Stimulated activated CD4-positive, alpha-beta T cell treated with anti-CD3 and anti-CD28 coated beads, Interleukin-2, amount 100 ng/mL, for 4 hours (primary cell): ENCODE measurements around the gene CADPS.

Experiments
- DNase-seq: peaks from one replicate; pipeline ENCODE4 v3.0.0-alpha.2; 2020; ENCODE audit warnings: low read depth

The CADPS gene

DNA sequence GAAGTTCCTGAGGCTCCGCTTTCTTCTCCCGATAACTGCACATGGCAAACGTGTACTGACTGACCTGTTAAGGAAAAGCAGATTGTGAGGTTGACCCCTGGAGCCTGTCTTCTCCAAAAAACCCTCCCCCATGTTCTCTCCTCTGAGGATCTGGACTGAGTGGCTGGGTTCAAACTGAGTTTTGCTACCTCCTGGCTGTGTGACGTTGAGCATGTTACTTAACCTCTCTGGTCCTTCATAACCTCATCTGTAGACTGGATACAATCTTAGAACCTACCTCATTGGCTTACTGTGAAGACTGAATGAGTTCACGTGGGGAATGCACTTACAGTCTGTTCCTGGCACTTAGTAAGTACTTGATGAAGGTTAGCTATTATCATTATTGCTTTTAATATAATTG lies 317.8 kb downstream of the CADPS start:
- DNase-seq: no peak

DNA sequence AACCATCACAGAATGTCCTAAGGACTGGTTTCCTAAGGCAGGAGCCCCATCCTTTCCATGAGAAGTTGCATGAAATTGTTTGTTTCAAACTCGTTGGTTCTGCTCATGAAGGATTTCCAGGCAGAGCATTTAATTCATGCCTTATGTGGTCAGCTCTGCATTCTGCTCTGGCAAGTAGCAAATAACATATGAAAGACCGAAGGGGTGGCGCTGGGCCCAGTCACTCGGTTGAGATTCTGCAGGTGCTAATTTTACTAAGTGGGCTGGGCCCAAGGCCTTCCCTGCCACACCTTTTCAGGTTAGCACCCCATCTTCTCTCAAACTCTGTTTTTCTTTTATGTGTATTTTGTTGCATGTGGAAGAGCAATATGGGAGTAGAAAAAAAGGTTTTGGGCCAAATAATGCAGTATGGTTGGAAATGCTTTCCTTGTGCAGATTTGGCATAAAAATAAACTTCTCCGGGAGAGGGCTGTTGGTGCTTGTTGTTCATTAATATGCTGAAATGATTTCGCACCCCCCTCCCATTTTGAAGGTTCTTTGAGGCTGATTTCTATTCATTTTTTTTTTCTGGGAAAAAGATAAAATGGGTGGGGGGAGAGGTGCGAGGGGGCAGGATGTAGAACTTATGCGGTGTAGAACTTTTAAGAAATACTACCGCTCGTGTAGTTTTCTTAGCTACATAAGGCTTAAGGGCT lies 318.9 kb downstream of the CADPS start:
- DNase-seq: no peak

DNA sequence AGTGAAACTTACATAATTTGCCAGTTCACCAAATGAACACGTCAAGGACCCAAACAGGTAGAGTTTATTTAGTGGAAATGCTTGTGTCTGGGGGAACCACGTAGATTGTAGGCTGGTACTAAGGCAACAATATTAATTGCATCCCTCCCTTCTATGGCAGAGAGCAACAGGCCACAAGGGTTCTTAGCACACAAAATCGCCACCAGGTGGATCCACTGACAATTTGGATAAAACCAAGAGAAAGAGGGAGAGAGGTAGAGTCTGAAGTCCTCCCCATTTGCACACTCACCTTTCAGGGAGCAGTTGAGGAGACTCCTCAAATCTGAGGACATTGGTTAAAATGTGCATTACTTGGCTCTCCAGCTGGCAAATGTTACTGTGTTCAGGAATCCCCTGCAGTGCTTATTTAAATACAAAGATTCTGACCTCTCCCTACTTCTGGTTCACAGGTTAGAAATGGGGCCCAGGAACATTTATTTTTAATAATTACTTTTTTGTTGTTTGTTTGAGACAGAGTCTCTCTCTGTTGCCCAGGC lies 320.9 kb downstream of the CADPS start:
- no peak for DNase-seq

DNA sequence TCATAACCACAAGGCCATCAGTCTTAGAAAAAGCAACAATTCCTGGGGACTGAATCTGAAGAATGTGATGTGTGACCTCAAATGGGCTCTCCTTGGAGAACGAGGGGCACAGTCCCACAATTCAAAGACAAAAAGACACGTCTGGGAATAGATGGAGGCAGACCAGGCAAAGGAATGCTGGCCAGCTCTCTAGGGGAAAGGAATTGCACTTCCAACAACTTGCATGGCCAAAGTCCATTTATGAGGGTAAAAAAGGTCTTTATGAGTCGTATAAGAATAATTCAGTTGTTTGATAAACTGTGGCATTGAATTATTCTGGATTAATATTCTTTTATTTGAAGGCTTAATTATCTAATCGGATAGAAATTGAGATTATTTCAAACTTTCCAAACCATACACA lies 321.4 kb downstream of the CADPS start:
- DNase-seq: no peak

DNA sequence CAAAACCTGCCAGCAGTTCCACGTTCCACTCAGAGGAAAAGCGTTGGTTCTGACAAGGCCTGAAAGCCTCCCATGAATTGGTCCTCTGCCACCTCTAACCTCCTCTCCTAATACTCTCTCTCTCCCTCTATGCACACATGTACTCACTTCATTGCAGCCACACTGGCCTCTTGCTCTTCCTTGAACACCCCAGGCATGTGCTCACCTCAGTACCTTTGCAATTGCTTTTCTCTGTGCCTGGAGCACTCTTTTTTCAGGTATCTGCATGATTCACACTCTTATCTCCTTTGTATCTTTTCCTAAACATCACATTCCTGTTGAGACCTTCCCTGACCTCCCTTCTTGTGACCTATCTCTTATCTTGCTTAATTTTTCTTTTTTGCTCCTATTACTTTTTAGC lies 323.7 kb downstream of the CADPS start:
- DNase-seq: no peak

DNA sequence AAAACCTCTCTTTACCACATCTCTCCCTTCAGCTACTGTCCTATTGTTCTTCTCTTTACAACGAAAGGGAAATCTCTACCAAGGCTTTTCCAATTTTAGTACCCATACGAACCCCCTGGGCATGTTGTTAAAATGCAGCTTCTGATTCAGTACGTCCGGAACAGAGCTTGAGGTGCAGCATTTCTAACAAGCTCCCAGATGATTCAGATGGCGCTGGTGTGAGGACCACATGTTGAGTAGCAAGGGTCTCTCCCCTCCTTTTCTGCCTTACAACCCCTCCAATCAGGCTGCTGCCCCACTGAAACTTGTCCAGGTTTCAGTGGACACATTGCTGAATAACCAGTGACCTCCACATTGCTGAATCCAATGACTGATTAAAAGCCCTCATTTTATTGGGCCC lies 324.8 kb downstream of the CADPS start:
- no peak for DNase-seq

DNA sequence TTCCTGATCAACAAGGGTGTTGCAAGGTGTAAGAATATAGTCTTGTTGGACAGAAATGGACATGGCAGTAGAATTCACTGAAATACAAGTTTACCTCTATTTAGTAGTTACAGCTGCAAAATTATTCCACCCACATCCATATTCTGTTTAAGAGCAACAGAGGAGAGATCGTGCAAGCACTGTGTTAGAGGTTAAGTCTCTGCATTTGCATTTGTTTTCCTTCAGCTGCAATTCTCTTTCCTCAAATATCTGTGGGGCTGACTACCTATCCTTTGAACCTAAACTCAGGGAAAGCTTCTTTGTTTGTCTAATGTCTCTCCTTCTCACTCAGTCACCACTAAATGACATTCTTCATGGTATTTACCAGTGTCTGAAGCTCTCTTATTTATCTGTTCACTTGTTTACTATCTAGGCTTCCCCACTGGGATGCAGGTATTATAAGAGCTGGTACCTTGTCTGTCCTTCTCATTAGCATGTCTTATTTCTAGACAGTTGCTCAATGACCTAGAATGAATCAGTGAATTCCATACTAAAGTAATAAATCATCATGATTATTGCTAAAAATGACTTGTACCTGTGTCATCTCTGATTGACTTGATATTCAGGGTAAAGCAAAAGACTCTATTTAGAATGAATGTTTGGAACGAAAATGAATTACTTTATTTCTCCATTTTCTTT lies 326.5 kb downstream of the CADPS start:
- DNase-seq: no peak

DNA sequence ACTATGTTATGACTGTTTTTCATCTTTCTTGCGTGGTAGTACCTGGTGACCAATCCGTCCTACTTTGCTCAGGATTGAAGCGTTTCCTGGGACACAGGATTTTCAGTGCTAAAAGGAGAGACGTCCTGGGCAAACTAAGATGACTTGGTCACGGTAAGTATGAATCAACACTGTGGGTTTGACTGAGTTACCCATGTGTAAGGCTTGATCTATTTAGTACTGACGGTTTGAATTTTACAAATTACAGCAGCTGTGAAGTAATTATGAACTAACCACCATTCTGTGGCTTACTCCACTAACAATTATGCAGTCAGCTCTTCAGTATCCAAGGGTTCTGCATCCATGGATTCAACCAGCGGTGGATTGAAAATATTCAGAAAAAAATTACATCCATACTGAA lies 328.9 kb downstream of the CADPS start:
- DNase-seq: no peak

DNA sequence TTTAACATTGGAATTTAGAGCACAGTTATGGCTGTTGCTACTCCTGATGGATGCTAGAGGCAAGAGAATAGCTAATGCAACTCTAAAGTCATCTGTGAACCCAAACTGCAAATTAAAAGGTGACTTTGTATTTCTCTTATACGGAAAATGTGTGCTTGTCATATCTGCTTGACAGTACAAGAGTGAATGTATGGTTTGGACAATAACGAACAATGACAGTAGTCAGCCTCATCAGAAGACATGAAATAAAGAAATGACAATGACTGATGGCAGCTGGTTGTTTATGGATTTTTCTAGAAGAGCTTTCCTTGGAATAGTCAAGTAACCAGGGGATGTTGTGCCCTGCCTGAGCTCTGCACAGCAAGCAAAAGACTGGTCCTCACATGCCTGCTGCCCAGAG lies 333.0 kb downstream of the CADPS start:
- no peak for DNase-seq

DNA sequence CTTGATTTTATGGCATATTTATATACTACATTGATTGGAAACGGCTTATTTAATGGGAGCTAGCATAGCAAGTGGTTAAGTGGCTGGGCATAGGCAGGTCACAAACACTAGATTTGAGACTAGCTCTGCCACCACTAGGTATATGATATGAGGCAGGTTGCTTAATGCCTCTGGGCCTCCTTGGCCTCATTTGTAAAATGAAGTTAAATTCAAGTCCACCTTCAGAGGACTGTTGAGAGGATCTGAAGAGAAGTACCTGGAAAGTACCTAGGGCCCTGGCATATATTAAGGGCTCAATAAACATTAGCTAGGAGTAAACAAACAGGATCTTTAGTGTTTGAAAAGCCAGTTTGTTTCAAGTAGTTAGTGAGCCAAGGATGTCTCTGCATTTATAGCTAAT lies 335.5 kb downstream of the CADPS start:
- no peak for DNase-seq

DNA sequence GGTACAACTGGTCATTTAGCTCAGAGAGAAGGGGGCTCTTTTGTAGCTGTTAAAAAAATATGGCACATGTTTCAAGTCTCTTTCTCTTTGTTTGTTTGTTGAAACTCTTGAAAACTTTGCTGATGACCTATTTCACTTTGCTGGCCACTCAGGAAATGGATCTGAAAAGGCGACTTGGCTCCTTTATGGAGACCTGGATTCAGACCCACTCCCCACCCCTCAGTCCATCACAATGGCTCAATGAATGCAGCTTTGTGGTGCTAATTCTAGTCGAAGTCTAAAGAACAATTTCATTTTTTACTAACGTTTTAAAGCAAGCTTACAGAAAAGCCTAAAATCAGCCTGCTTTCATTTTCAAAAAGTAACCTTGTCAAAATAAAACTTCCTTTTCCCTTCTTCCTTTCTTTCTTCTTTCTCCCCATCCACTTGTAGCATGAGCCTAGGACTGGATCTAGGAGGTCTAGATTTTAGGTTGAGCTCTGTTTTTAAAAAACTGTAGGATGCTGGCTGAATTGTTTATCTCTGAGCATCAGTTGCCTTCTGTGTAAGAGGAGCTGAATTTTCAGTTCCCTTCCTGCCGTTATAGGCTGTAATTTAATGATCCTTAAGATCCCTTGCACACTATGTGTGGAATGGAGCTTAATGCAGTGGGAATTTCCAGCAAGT lies 336.4 kb downstream of the CADPS start:
- no peak for DNase-seq

DNA sequence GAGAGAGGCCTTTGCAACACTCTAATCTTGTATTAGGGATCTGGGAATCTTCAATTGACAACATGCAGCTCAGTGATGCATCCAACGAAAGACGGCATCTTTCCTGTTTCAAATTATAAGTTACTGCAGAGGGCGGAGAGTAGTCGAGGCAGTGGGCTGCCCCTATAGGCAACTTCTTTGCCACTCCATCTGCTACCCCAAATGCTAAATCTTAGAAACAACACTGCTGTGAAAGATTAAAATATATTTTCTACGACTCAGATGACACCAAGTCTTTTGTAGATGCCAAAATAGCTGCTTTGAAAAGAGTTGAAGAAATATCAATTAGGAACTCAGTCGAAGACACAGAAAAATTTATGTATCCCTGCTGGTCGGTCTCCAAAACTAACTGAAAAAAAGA lies 340.9 kb downstream of the CADPS start:
- DNase-seq: no peak

DNA sequence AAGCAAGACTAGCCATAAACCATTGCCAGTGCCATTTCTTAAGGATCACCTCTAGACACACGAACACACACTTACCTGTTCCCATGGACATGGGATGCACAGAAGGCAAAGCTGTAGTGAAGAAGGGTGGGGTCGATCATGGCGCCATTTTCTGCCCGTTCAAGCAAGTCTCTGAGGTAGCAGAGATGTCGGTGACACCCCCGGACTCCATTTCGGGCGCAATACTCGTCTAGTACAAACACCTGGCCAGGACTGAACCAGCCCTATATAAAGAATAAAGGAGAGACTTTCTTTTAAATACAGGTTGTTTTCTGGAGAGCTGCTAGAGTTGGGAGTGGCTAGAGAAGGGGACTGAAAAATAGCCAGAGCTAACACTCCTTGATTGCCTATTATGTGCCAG lies 342.4 kb downstream of the CADPS start:
- DNase-seq: no peak

DNA sequence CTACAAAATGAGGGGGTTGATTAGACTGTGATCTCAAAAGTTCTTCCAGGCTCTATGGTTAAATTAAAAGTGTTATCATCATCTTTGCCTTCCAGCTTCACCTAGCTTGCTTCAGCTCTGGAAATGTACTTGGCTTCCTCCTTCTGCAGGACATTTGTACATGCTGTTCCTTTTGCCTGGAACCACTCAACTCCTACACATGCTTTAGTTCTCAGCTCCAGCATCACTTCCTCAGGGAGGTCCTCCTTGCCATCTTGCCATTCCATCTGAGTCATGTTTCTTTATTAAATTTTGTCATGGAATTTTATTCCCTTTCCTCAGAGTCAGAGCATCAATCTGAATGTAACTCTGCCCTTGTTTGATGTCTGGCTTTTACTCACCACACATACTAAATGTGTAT lies 343.2 kb downstream of the CADPS start:
- no peak for DNase-seq

DNA sequence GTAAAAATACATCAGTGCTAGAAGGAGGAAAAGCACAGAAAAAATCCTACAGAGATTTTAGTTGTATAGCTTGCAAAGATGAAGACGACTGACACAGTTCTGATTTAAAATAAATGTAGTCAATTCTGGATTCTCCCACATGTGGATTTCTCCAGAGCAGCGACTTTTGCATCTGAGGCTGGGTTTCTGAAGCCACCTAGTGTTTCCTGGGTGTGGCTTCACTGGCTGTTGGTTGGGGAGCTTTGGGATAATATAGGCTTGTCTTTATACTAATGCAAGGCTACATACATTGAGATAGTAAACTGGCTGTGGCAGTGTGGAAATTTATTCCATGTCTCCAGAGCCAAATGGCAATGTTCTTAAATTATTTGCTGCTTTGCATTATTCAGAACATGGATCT lies 343.7 kb downstream of the CADPS start:
- no peak for DNase-seq

DNA sequence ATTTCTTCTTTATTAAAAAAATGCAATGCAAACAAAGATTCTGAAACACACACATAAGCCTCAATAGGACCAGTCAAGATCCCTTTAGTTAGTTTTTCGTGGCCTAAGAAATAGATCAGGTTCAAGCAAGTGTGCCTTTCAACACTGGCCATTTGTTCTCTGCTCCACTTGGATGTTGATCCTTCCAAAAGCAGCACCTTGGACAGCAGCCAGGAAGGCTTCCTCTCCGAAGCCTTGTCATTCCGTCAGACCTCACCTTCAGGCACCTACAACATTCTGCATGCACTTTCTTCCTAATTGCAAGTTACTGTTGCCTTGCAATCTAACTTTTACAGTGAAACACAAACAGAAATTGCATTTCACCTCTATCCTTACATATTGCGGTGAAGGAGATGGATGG lies 346.0 kb downstream of the CADPS start:
- no peak for DNase-seq

DNA sequence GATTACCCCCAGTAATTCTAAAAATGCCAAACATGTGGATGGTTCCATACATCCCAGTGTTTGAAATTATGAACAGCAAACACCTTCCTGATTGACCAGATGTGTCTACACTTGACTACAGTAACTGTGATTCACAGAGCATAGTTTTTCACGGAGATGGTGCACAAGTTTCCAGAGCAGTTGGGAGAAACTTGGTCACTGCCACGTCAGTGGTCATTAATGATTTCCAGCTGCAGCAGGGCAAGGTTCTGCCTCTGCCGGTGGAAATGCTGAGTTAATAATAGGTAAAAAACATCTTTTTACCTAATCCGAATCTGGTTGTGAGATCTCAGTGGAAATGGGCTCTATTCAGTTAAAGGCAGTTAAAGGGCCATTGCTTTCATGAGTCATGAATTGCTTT lies 347.7 kb downstream of the CADPS start:
- no peak for DNase-seq

DNA sequence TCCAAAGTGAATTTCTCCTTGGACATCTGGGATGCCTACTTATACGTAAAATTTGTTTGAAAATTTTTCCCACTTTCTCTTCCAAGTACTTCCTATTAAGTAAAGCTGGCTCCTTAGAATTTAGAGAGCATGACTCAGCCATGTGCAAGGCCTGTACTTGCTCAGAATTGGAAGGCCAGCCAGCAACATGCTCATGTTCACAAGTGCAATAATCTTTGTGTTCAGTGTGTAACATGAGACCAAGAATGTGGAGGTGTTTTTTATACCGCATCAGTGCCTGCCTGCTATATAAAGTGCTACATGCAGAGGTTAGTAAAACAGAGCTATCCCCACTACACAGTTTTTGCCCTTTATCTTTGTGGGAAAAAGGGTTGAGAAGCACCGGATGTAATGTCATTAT lies 349.9 kb downstream of the CADPS start:
- DNase-seq: no peak

DNA sequence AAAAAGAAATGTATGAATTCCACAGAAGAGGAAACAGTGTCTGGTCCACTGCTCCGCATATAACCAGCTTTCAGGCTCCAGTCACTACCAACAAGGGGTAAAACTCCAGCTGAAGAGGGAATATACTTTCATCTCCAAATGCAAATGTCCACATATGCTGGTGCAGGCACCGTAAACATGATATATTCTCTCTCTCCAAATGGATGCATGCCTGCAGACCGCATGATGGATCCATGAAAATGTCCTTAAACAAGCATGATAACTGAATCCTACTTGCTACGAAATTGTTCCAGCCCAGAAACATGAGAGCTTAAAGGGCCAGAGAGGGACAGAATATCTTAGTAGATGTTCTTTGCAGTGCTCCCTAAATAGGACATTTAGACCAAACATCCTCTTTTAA lies 351.5 kb downstream of the CADPS start:
- no peak for DNase-seq

DNA sequence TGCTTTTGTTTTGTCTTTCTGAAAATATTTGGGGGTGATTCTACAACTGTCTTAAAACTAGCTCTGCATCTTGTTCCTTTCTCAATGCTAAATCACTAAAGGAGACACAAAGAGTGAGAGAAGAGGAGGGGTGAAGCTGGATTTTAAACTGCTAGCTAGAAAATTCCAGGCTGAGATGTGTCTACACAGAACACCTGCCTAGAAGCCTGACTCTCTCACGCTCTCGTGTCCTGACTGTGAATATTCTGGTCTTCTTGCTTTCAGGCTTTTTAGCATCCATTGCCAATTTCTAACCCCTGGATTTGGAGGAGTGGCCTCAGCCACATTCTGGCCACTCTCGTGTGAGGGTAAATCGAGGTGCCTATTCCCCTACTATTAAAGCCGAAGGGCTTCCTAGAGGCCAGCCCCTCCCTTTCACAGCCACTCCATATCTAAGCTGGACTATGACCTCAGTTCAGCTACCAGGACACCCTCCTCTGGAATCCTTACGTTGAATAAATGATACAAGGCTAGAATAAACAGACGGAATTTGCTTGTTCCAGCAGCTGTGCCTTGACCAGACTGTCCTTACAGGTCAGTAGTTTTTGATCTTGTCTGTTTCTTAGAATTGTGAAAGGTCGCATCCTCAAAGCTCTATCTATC lies 353.6 kb downstream of the CADPS start:
- no peak for DNase-seq

DNA sequence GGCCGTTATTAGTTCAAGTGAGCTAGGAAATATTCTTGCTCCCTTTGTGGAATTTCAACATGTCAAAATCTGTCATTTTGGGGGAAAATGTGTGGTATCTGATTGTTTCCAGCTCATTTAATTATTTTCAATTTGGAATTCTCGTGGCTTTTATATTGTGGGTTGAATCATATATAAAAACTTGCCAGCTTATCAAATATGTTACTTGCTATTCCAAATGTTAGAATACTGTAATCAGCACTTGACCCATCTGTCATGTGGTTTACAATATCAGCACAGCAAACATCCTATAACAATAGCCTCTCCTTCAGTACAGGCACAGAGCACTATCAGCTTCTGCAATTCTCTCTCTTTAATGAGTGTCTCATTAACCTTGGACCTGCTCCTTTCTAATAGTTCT lies 371.7 kb downstream of the CADPS start:
- DNase-seq: no peak

DNA sequence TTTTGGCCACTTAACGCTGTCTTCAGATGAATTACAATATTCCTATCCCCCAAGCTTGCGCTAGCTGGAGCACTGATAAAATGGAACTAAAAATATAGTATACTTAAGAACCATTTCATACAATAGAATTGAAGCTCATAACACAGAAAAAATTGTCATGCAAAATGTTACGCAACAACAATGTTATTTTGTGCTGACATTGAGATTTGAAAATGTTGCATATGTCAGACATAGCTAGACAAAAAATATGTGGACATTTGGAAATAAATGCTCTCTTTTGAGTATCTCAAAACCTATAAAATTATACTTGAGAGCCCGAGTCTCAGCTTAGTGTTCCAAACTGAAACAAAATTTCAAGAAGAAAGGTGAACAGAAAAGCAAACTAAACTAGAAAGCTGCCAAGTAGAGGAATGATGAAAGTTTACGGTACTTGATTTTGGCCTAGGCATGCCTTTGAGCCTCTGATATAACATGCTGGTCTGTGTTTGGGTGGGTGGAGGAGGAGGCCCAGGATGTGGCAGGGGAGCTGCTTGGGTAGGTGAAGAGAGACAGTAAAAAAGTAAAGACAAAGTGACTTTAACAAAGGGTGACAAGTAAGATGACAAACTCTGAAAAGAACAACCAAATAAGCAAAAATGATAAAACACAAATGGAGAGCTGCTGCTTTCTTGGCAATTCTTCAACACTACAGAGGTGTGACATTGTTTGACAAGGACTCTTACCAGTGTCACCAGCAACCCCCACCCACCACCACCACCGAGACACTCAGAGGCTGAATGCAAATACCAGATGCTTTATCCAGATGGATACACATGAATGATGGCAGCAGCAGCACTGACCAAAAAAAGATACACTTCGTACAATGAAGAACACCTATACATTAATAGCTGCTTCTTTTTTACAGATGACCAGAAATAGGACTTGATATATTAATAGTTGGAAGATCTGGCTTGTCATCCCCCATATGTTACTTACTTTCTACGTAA lies 372.6 kb downstream of the CADPS start:
- DNase-seq: no peak
